ENCODE data around the gene KRTAP4-6. TPM values are rescaled to one million over a fixed set of nuclear protein-coding genes. Genes with fewer than 3 reads are reported as not detected.
A peak's percentile ranks its signal among the peaks of the same experiment; 100 is the strongest.

Gene KRTAP4-6
- total and polyA plus RNA-seq, 2 of the 4 experiments (the other 2 are of a cell fraction), result not detected

DNA sequence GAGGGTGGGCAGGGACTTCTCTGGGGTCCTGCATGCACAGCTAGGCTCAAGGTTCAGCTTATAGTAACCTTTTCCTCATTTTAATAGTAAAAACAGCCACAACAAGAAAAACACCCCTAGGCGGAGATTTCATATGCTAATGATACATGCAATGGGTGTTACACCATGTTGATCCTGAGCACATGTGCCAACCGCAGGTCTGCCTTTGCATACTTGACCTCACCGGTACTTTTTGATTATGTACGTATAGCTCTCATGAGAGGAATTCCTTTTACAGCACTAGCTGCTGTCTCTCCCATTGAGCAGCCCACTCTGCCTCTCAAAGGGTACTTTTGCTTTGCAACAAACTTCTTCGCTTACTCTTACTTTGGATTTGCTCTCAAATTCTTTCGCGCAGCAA, 44.3 kb downstream of the KRTAP4-6 start:
- Histone ChIP-seq H3K27me3 (ENCODE audit: control insufficient read depth, insufficient read depth, low read length) (no peaks in the 10 kb centered on the region), H3K4me3 (ENCODE audit: insufficient read depth, low read depth, low read length) (no peak overlapping the region), H3K18ac (ENCODE audit: low read depth, low read length) (no peak overlapping the region; the same call in 1 of the 2 replicates), H2BK15ac (ENCODE audit: low read depth, low read length) (no peak overlapping the region), H3K79me1 (ENCODE audit: low read depth in 1 of 2, low read length in 2 of 2) (no peaks in the 10 kb centered on the region), H3K4ac (ENCODE audit: low read depth, low read length) (no peak overlapping the region), H3K9me1 (ENCODE audit: insufficient read depth, low read length) (peaks cover 3% of the 10 kb centered on the region; the same call in 1 of the 2 replicates), H4K5ac (ENCODE audit: low read depth, low read length) (no peak overlapping the region; the same call in 1 of the 2 replicates), H3K9me3 (ENCODE audit: control insufficient read depth, insufficient read depth, low read length) (no peaks in the 10 kb centered on the region), H3K4me1 (ENCODE audit: control insufficient read depth, insufficient read depth, low read length) (peaks cover 4% of the 10 kb centered on the region; the same call in 1 of the 2 replicates), H4K91ac (ENCODE audit: insufficient read depth, low read depth, low read length) (no peak overlapping the region), H3K23ac (ENCODE audit: low read depth, low read length) (no peak overlapping the region), H3K9ac (ENCODE audit: low read depth, low read length) (no peak overlapping the region), H2BK20ac (ENCODE audit: low read depth, low read length) (peak overlapping the region; percentile 39), H3K27ac (ENCODE audit: insufficient read depth, low read length) (no peak overlapping the region), H2BK120ac (ENCODE audit: low read depth, low read length) (peak overlapping the region; percentile 56; the same call in 1 of the 2 replicates), H4K20me1 (ENCODE audit: insufficient read depth, low read length) (no peaks in the 10 kb centered on the region), H4K8ac (ENCODE audit: low read depth in 2 of 2, low read length in 2 of 2) (no peak overlapping the region), H3K36me3 (ENCODE audit: control insufficient read depth, insufficient read depth, low read length) (no peaks in the 10 kb centered on the region), H2AK9ac (replicated peaks; ENCODE audit: low read depth, low read length, poor library complexity) (no peak overlapping the region), H3K4me2 (ENCODE audit: low read depth, low read length) (no peak overlapping the region), H3K56ac (ENCODE audit: extremely low read depth, insufficient read depth, low read length) (no peak overlapping the region), H2AK5ac (ENCODE audit: low read depth, low read length) (no peak overlapping the region), H3K14ac (replicated peaks; ENCODE audit: low read depth, low read length) (no peak overlapping the region), H2BK5ac (ENCODE audit: low read depth, low read length, poor library complexity, severe bottlenecking) (no peak overlapping the region), H2AFZ (replicated peaks; ENCODE audit: low read length, poor library complexity) (no peak overlapping the region)
- 70% methylated on average over 2 of the region's 7 CpGs; no CpG with 5 or more reads in 1 of the 2 experiments for WGBS, 2 experiments (ENCODE audit: extremely low coverage in 2 of 2, insufficient read length in 1 of 2)
- in situ Hi-C loops (cut with MboI; ENCODE audit: low sequenced_read_pairs) (no loop called here), dilution Hi-C loops (cut with HindIII; ENCODE audit: low sequenced_read_pairs, unreplicated experiment) (no loop called here), intact Hi-C loops (cut with micrococcal nuclease) (no loop called here)
- TF ChIP-seq MAFK (IDR thresholded peaks at IDR 0.05; ENCODE audit: low read depth, low read length), result no peak
- no peak for TF ChIP-seq CEBPB (IDR thresholded peaks at IDR 0.05; ENCODE audit: low read depth, low read length)
- no peak for TF ChIP-seq BHLHE40 (IDR thresholded peaks at IDR 0.05; ENCODE audit: low read depth, low read length)
- no peak for TF ChIP-seq SMC3 (IDR thresholded peaks at IDR 0.05; ENCODE audit: low read depth, low read length)
- TF ChIP-seq RAD21 (IDR thresholded peaks at IDR 0.05; ENCODE audit: low read length), result no peak
- no peak for TF ChIP-seq RFX5 (IDR thresholded peaks at IDR 0.05; ENCODE audit: low read depth, low read length)
- TF ChIP-seq, protein P1, sequence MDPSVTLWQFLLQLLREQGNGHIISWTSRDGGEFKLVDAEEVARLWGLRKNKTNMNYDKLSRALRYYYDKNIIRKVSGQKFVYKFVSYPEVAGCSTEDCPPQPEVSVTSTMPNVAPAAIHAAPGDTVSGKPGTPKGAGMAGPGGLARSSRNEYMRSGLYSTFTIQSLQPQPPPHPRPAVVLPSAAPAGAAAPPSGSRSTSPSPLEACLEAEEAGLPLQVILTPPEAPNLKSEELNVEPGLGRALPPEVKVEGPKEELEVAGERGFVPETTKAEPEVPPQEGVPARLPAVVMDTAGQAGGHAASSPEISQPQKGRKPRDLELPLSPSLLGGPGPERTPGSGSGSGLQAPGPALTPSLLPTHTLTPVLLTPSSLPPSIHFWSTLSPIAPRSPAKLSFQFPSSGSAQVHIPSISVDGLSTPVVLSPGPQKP (IDR thresholded peaks at IDR 0.05; ENCODE audit: borderline replicate concordance, low read depth, low read length), result no peak
- no peak for TF ChIP-seq CHD1 (IDR thresholded peaks at IDR 0.05; ENCODE audit: low read depth, low read length)
- TF ChIP-seq, protein P2, sequence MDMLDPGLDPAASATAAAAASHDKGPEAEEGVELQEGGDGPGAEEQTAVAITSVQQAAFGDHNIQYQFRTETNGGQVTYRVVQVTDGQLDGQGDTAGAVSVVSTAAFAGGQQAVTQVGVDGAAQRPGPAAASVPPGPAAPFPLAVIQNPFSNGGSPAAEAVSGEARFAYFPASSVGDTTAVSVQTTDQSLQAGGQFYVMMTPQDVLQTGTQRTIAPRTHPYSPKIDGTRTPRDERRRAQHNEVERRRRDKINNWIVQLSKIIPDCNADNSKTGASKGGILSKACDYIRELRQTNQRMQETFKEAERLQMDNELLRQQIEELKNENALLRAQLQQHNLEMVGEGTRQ (IDR thresholded peaks at IDR 0.05; ENCODE audit: low read depth, low read length), result no peak
- no peak for TF ChIP-seq MXI1 (IDR thresholded peaks at IDR 0.05; ENCODE audit: borderline replicate concordance, low read depth, low read length)
- no peak for TF ChIP-seq POLR2A (IDR thresholded peaks at IDR 0.05; ENCODE audit: low read depth, low read length)
- no peak for TF ChIP-seq FOS (IDR thresholded peaks at IDR 0.05; ENCODE audit: low read depth, low read length)
- TF ChIP-seq MAZ (IDR thresholded peaks at IDR 0.05; ENCODE audit: borderline replicate concordance, low read depth, low read length), result no peak
- no peak for TF ChIP-seq RCOR1 (IDR thresholded peaks at IDR 0.05; ENCODE audit: insufficient replicate concordance, low read length)
- TF ChIP-seq, protein P3, sequence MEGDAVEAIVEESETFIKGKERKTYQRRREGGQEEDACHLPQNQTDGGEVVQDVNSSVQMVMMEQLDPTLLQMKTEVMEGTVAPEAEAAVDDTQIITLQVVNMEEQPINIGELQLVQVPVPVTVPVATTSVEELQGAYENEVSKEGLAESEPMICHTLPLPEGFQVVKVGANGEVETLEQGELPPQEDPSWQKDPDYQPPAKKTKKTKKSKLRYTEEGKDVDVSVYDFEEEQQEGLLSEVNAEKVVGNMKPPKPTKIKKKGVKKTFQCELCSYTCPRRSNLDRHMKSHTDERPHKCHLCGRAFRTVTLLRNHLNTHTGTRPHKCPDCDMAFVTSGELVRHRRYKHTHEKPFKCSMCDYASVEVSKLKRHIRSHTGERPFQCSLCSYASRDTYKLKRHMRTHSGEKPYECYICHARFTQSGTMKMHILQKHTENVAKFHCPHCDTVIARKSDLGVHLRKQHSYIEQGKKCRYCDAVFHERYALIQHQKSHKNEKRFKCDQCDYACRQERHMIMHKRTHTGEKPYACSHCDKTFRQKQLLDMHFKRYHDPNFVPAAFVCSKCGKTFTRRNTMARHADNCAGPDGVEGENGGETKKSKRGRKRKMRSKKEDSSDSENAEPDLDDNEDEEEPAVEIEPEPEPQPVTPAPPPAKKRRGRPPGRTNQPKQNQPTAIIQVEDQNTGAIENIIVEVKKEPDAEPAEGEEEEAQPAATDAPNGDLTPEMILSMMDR (conservative IDR thresholded peaks at IDR 0.05; ENCODE audit: low read depth, low read length), result no peak
- no peak for TF ChIP-seq NFE2L2 (IDR thresholded peaks at IDR 0.05; ENCODE audit: low read depth, low read length)
- ChIA-PET POLR2A (ENCODE audit: unreplicated experiment) (no interaction called here), CTCF (interaction anchor here (0.7 kb wide), 1 partner anchor 227 kb away, joined by 3 read pairs; no protein-coding TSS in a partner anchor)
- no peak for DNase-seq
- BruUV-seq (replicated peaks), result no TSS peak
- ATAC-seq (ENCODE audit: low read depth), result no peak
